Stimulated activated naive CD8-positive, alpha-beta T cell treated with anti-CD3 and anti-CD28 coated beads, Interleukin-15, Interleukin-2, amounts not matched to agents 100 ng/mL and 50 ng/mL, for 24 hours (primary cell): ENCODE measurements around the gene SHISA7.
"Not testable (repeated sequence)": the region's sequence is repeated elsewhere in the genome, so short reads cannot be mapped to it uniquely, and the experiment has no call there.

Experiments used
- H3K27ac Mint-ChIP-seq: one replicate; pipeline ENCODE4 v1.8.0; 2021; ENCODE audit warnings: mild to moderate bottlenecking, mixed read lengths
- H3K27me3 Mint-ChIP-seq: one replicate; pipeline ENCODE4 v1.8.0; 2021; ENCODE audit warnings: mixed read lengths
- H3K36me3 Mint-ChIP-seq: one replicate; pipeline ENCODE4 v1.8.0; 2021; ENCODE audit warnings: low read depth, mixed read lengths
- H3K4me1 Mint-ChIP-seq: one replicate; pipeline ENCODE4 v1.8.0; 2021; ENCODE audit warnings: low read depth, mixed read lengths
- H3K4me3 Mint-ChIP-seq: one replicate; pipeline ENCODE4 v1.8.0; 2021; ENCODE audit warnings: mild to moderate bottlenecking, mixed read lengths
- H3K9me3 Mint-ChIP-seq: one replicate; pipeline ENCODE4 v1.8.0; 2021; ENCODE audit warnings: mixed read lengths

SHISA7 gene

GRCh38 chr19:55407800-55408532 lies 35.1 kb downstream of the SHISA7 start:
- Mint-ChIP-seq H3K36me3 (peaks cover 33% of the 10 kb centered on the region), H3K4me3 (peak overlapping the region; percentile 96), H3K4me1 (peaks cover 37% of the 10 kb centered on the region), H3K27ac (peak overlapping the region; percentile 96), H3K9me3 (no peaks in the 10 kb centered on the region), H3K27me3 (no peaks in the 10 kb centered on the region)

- peak within 1 kb of the TSS; percentile 96 for H3K27ac Mint-ChIP-seq
- H3K36me3 Mint-ChIP-seq = peaks cover 38% of the 10 kb centered on the region
- peak within 1 kb of the TSS; percentile 96 for H3K4me3 Mint-ChIP-seq
- H3K9me3 Mint-ChIP-seq, H3K27me3 Mint-ChIP-seq: not testable (repeated sequence)
- H3K4me1 Mint-ChIP-seq = peaks cover 37% of the 10 kb centered on the region
These were observed 35.6 kb downstream of the SHISA7 start, which contains the start of gene UBE2S for GRCh38 chr19:55407550-55407799. TSS of gene UBE2S (minus strand) at chr19:55407788. CDS start at chr19:55407589, 199 bp downstream.

GRCh38 chr19:55406826-55407549 lies 36.1 kb downstream of the SHISA7 start:
- Mint-ChIP-seq H3K27me3 (no peaks in the 10 kb centered on the region), H3K27ac (peak overlapping the region; percentile 88), H3K4me1 (peaks cover 37% of the 10 kb centered on the region), H3K4me3 (peak overlapping the region; percentile 96), H3K9me3 (no peaks in the 10 kb centered on the region), H3K36me3 (peaks cover 42% of the 10 kb centered on the region)

- peak overlapping the region; percentile 88 for H3K27ac Mint-ChIP-seq
- H3K27me3 Mint-ChIP-seq = no peaks in the 10 kb centered on the region
- H3K4me3 Mint-ChIP-seq = peak overlapping the region; percentile 96
- no peaks in the 10 kb centered on the region for H3K9me3 Mint-ChIP-seq
- peaks cover 37% of the 10 kb centered on the region for H3K4me1 Mint-ChIP-seq
- peaks cover 47% of the 10 kb centered on the region for H3K36me3 Mint-ChIP-seq
These were observed 36.8 kb downstream of the SHISA7 start for GRCh38 chr19:55406091-55406825.

- H3K4me1 Mint-ChIP-seq = peaks cover 37% of the 10 kb centered on the region
- H3K9me3 Mint-ChIP-seq = no peaks in the 10 kb centered on the region
- H3K27ac Mint-ChIP-seq = peak overlapping the region; percentile 88
- peaks cover 52% of the 10 kb centered on the region for H3K36me3 Mint-ChIP-seq
- H3K27me3 Mint-ChIP-seq = no peaks in the 10 kb centered on the region
- H3K4me3 Mint-ChIP-seq = peak overlapping the region; percentile 96
These were observed 37.5 kb downstream of the SHISA7 start for GRCh38 chr19:55405638-55406037.

GRCh38 chr19:55402509-55402908 lies 40.6 kb downstream of the SHISA7 start:
- Mint-ChIP-seq H3K4me1 (peaks cover 39% of the 10 kb centered on the region), H3K27me3 (no peaks in the 10 kb centered on the region), H3K4me3 (no peak overlapping the region), H3K36me3 (peaks cover 55% of the 10 kb centered on the region), H3K27ac (no peak overlapping the region), H3K9me3 (no peaks in the 10 kb centered on the region)

GRCh38 chr19:55401390-55401789 lies 41.7 kb downstream of the SHISA7 start:
- peaks cover 49% of the 10 kb centered on the region for H3K36me3 Mint-ChIP-seq
- H3K27ac Mint-ChIP-seq, H3K9me3 Mint-ChIP-seq, H3K4me3 Mint-ChIP-seq, H3K27me3 Mint-ChIP-seq: not testable (repeated sequence)
- H3K4me1 Mint-ChIP-seq = peaks cover 35% of the 10 kb centered on the region

GRCh38 chr19:55400281-55401087 lies 42.6 kb downstream of the SHISA7 start:
- no peak overlapping the region for H3K27ac Mint-ChIP-seq
- H3K9me3 Mint-ChIP-seq = no peaks in the 10 kb centered on the region
- H3K4me1 Mint-ChIP-seq = peaks cover 26% of the 10 kb centered on the region
- H3K4me3 Mint-ChIP-seq = peak overlapping the region; percentile 23
- H3K36me3 Mint-ChIP-seq = peaks cover 40% of the 10 kb centered on the region
- no peaks in the 10 kb centered on the region for H3K27me3 Mint-ChIP-seq

GRCh38 chr19:55398200-55398925 lies 44.7 kb downstream of the SHISA7 start:
- peaks cover 17% of the 10 kb centered on the region for H3K4me1 Mint-ChIP-seq
- peak overlapping the region; percentile 2 for H3K4me3 Mint-ChIP-seq
- no peaks in the 10 kb centered on the region for H3K27me3 Mint-ChIP-seq
- no peaks in the 10 kb centered on the region for H3K9me3 Mint-ChIP-seq
- peak overlapping the region; percentile 45 for H3K27ac Mint-ChIP-seq
- peaks cover 26% of the 10 kb centered on the region for H3K36me3 Mint-ChIP-seq

- Mint-ChIP-seq H3K27me3 (no peaks in the 10 kb centered on the region), H3K4me1 (peaks cover 30% of the 10 kb centered on the region), H3K36me3 (peaks cover 22% of the 10 kb centered on the region), H3K27ac (no peak overlapping the region), H3K4me3 (no peak overlapping the region), H3K9me3 (no peaks in the 10 kb centered on the region)
These were observed 50.0 kb downstream of the SHISA7 start for GRCh38 chr19:55392820-55393761.

- H3K9me3 Mint-ChIP-seq = no peaks in the 10 kb centered on the region
- H3K27ac Mint-ChIP-seq = peak overlapping the region; percentile 48
- H3K4me3 Mint-ChIP-seq = no peak overlapping the region
- peaks cover 32% of the 10 kb centered on the region for H3K36me3 Mint-ChIP-seq
- peaks cover 38% of the 10 kb centered on the region for H3K4me1 Mint-ChIP-seq
- H3K27me3 Mint-ChIP-seq = no peaks in the 10 kb centered on the region
These were observed 51.1 kb downstream of the SHISA7 start for GRCh38 chr19:55391702-55392615.

- H3K36me3 Mint-ChIP-seq = peaks cover 39% of the 10 kb centered on the region
These were observed 51.9 kb downstream of the SHISA7 start for GRCh38 chr19:55391191-55391670.

More at GRCh38 chr19:55391191-55391670, 51.9 kb downstream of the SHISA7 start:
- H3K27ac Mint-ChIP-seq = peak overlapping the region; percentile 48
- peaks cover 45% of the 10 kb centered on the region for H3K4me1 Mint-ChIP-seq
- H3K9me3 Mint-ChIP-seq = no peaks in the 10 kb centered on the region
- H3K4me3 Mint-ChIP-seq = peak overlapping the region; percentile 30
- H3K27me3 Mint-ChIP-seq = no peaks in the 10 kb centered on the region
